Hindlimb muscle (tissue), 1 donor: Measurements from ENCODE around the gene RASAL2. TPM values are rescaled to one million over a fixed set of nuclear protein-coding genes. Genes with fewer than 3 reads are reported as not detected.
A peak's percentile ranks its signal among the peaks of the same experiment; 100 is the strongest.
"Not testable (repeated sequence)": the region's sequence is repeated elsewhere in the genome, so short reads cannot be mapped to it uniquely, and the experiment has no call there.

Experiments used
- DNase-seq: peaks from one replicate; pipeline ENCODE4 v3.0.0-alpha.2; 2013
- polyA plus RNA-seq: library from polyadenylated mRNA; unstranded; fragments of 120-200 nt; gene quantifications from one replicate; pipeline ENCODE4 v1.2.1, GENCODE V29; 2013; ENCODE audit not compliant: insufficient read length

Gene RASAL2
- polyA plus RNA-seq, 1 donor: 16.0 TPM

GRCh38 chr1:178241057-178241456, 147.2 kb downstream of the RASAL2 start:
- DNase-seq: no peak

DNA sequence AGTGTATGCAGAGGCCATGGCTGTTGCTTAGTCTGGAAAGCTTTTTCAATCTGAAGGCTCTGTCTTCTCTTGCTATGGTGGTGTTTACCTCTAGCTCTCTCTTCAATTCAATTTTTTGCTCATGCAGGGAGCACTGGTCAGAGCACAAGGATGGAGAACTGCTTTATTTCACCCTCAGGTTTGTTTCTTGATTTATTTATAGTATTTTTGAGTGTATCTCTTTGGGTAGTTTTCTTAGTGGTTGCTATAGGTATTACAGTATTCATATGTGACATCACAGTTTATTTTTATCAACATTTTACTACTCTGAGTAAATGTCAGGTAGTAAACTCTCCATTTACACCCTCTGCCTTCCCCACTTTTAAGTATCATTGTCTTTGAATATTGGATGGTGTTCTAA, 147.9 kb downstream of the RASAL2 start:
- DNase-seq: no peak

- no peak for DNase-seq
Measured at GRCh38 chr1:178243119-178243518, 149.2 kb downstream of the RASAL2 start.

DNA sequence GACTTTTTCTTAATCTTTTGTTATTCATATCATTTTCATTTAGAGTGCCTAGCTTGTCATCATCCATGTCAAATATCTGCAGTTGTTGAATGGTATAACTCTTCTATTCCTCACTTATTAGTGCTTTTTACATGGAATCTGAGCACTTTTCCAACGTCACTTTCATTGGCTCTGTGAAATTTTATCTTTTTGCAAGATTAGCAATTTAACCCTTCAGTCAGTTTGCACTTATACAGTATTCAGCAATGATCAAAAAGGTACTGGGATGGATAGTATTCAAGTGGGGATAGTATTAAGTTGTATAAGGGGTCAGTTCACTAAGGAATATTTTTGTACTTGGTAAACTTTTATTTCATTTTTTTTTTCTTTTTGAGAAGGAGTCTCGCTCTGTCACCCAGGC, 150.0 kb downstream of the RASAL2 start:
- DNase-seq: no peak

DNA sequence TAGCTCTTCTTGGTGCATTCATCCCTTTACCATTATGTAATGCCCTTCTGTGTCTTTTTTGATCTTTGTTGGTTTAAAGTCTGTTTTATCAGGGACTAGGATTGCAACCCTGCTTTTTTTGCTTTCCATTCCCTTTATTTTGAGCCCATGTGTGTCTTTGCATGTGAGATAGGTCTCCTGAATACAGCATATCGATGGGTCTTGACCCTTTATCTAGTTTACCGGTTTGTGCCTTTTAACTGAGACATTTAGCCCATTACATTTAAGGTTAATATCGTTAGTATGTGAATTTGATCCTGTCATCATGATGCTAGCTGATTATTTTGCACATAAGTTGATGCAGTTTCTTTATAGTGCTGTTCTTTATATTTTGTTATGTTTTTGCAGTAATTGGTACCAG, 154.4 kb downstream of the RASAL2 start:
- not testable (repeated sequence) for DNase-seq

DNA sequence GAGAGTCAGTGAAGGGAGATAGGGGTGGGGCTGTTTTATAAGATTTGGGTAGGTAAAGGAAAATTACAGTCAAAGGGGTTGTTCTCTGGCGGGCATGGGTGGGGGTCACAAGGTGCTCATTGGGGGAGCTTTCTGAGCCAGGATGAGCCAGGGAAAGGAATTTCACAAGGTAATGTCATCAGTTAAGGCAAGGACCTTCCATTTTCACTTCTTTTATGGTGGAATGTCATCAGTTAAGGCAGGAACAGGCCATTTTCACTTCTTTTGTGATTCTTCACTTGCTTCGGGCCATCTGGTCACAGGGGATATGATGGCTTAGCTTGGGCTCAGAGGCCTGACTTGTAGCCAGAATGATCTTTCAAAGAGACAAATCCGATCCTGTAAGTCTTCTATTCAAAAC, 159.7 kb downstream of the RASAL2 start:
- not testable (repeated sequence) for DNase-seq

GRCh38 chr1:178254433-178254832, 160.5 kb downstream of the RASAL2 start:
- no peak for DNase-seq

DNA sequence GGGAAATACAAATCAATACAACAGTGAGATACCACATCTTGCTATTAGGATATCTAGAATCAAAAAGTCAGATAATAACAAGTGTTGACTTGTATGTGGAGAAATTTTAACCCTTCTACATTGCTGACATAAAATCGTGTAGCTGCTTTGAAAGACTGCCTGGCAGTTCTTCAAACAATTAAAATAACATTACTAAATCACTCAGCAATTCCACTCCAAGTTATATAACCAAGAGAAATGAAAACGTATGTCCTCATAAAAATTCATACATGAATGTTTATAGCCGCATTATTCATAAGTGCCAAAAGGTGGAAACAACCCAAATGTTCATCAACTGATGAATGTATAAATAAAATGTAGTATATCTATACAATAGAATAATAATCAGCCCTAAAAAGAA, 164.6 kb downstream of the RASAL2 start:
- no peak for DNase-seq

- DNase-seq: peak; percentile 32
Measured at GRCh38 chr1:178262120-178262500, 168.2 kb downstream of the RASAL2 start.

GRCh38 chr1:178263341-178263740, 169.4 kb downstream of the RASAL2 start:
- no peak for DNase-seq

GRCh38 chr1:178266113-178266512, 172.2 kb downstream of the RASAL2 start:
- DNase-seq: no peak

- DNase-seq: no peak
Measured at GRCh38 chr1:178266619-178267066, 172.7 kb downstream of the RASAL2 start.

DNA sequence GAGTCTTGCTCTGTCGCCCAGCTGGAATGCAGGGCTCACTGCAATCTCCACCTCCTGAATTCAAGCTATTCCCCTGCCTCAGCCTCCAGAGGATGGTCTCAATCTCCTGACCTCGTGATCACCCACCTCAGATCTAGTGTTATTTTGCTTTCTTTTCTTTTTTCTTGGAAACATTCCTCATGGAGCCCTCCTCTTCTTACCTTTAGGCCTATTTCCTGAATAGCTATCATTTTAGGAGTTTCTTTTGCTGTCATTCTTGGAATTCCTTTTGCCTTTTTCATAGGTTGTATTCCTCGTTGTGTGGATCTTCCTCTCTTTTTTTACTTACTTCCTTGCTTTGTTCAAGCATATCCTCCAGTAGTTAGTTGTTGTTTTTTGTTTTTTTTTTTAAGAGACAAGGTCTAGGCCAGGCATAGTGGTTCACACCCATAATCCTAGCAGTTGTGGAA, 173.8 kb downstream of the RASAL2 start:
- no peak for DNase-seq

DNA sequence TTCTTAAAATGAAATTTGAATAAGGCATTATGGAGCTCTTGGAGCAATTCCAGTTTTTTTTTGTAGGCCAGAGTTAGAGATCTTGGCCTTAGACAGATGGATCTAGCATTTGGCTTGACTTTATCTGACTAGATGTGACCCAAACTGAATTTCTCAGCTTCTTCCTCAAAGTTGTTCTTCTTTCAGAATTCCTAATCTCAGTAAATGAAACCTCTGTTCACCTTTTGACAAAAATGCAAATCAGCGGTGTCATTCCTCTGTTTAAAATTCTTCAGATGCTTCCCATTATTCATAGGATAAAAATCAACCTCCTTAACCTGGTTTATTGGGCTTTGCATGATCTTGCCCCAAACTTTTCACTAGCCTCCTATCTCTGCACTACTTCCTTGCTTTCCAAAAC, 177.6 kb downstream of the RASAL2 start:
- DNase-seq: no peak

DNA sequence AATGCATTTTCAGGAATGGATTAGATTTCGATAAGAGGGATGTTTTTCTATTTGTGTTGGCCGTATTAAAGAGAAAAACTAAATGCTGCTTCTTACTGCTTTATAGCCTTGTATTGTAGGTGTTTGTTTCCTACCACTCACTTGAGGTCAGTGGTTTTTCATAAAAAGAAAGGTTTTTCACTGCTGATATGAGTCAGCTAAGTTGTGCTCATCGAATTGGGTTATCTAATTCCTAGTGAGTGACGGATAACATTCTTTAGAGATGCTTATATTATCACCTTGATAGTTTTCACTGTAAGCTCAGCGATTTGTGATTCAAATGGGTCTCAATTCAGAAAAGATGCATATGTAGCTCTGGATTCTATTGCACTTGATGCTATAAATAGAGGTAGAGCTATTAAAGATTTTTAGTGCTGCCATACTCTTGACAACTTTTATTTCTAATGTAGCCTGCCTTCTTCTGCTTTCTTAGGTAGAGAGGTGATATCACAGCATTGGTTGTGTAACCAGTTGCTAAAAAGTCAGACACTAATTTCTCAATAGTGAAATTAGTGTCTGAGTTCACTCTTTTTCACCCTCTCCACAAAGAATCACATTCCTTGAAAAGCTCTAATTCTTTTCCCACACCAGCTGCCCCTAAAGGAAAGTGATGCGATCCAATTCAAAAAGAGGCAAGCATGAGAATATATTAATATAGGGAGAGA, 180.0 kb downstream of the RASAL2 start:
- no peak for DNase-seq

- no peak for DNase-seq
Measured at GRCh38 chr1:178275049-178275448, 181.1 kb downstream of the RASAL2 start.

- DNase-seq: no peak
Measured at GRCh38 chr1:178275553-178275952, 181.6 kb downstream of the RASAL2 start.

GRCh38 chr1:178277793-178278530, 184.1 kb downstream of the RASAL2 start:
- DNase-seq: no peak

GRCh38 chr1:178278916-178279686, 185.2 kb downstream of the RASAL2 start:
- no peak for DNase-seq

DNA sequence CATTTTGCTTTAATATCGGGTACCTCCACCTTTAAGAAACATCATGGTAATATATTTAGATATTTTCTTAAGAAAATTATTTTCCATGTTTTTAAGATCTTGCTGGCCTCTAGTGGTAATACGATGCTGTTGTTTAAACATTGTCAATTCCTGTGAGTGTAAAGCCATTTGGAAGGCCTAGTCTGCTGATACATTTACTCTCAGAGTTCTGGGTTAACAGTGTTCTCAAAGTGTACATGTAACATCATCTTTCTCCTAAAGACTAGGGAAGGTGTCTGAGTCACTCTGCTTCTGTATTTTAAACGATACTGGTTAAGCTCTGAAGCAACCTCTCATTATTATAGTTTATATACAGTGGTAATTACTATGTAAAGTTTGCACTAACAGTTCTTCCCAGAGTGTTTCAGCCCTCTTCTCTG, 189.1 kb downstream of the RASAL2 start:
- DNase-seq: peak; percentile 26

- DNase-seq: no peak
Measured at GRCh38 chr1:178283409-178283808, 189.5 kb downstream of the RASAL2 start.

- DNase-seq: no peak
Measured at GRCh38 chr1:178284058-178284457, 190.2 kb downstream of the RASAL2 start.

- no peak for DNase-seq
Measured at GRCh38 chr1:178291166-178291565, 197.3 kb downstream of the RASAL2 start.
